GM21786 (cell line): ENCODE measurements around the gene SLC18A3.

Experiments used
- ATAC-seq: cut with Tn5 transposase; IDR thresholded peaks from one replicate; pipeline ENCODE4 v1.9.1; 2021; ENCODE audit not compliant: unreplicated experiment

The SLC18A3 gene

DNA sequence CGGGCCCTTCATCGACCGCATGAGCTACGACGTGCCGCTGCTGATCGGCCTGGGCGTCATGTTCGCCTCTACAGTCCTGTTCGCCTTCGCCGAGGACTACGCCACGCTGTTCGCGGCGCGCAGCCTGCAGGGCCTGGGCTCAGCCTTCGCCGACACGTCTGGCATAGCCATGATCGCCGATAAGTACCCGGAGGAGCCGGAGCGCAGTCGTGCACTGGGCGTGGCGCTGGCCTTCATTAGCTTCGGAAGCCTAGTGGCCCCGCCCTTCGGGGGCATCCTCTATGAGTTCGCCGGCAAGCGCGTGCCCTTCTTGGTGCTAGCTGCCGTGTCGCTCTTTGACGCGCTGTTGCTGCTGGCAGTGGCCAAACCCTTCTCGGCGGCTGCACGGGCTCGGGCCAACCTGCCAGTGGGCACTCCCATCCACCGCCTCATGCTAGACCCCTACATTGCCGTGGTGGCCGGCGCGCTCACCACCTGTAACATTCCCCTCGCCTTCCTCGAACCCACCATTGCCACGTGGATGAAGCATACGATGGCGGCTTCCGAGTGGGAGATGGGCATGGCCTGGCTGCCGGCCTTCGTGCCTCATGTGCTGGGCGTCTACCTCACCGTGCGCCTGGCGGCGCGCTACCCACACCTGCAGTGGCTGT is 1.2 kb downstream of the SLC18A3 start:
- no peak for ATAC-seq

DNA sequence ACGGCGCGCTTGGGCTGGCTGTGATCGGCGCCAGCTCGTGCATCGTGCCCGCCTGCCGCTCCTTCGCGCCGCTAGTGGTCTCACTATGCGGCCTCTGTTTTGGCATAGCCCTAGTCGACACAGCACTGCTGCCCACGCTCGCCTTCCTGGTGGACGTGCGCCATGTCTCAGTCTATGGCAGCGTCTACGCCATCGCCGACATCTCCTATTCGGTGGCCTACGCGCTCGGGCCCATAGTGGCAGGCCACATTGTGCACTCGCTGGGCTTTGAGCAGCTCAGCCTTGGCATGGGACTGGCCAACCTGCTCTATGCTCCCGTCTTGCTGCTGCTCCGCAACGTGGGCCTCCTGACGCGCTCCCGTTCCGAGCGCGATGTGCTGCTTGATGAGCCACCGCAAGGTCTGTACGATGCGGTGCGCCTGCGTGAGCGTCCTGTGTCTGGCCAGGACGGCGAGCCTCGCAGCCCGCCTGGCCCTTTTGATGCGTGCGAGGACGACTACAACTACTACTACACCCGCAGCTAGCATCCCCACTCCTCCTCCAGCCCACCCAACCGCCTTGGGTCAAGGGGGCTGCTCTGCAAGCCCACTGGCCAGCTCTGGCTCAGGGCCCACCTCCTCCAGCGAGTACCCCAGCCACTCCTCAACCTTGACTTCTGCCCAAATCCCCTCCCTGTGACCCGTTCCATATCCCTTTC is 1.9 kb downstream of the SLC18A3 start:
- ATAC-seq = no peak

GRCh38 chr10:49612513-49613164 is 2.5 kb downstream of the SLC18A3 start:
- no peak for ATAC-seq

DNA sequence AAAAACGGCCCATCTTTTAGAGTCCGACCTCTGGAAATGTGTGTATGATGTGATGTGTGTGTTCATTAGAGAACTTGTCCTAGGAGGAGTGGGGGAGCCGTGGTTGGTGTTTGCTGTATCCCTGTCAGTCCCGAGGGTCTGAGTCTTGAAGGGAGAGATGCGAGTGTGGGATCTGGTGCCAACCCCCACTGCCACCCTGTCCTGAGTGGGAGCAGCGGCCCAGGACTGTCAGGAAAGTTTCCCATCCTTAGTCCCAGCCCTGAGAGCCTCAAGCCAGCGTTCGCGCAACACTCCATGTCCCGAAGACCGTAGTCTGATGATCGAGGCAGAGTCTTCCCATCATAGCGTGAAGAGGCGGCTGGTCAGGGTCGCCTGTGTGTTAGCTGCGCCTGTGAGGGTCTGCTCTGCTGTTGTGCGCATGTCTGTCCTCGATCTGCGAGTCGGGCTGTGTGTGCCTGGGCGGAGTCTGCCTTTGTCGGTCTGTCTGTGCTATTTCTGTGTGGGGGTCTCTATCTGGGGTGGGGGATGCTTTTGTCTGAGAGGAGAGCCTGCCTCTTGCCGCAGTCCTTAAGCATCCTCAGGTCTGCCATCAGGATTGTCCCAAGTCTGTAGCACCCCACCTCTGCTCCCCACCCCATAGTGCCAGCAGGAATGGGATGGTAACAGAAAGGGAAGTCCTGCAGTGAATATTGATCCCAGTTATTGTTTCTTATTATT is 3.2 kb downstream of the SLC18A3 start:
- ATAC-seq = no peak

DNA sequence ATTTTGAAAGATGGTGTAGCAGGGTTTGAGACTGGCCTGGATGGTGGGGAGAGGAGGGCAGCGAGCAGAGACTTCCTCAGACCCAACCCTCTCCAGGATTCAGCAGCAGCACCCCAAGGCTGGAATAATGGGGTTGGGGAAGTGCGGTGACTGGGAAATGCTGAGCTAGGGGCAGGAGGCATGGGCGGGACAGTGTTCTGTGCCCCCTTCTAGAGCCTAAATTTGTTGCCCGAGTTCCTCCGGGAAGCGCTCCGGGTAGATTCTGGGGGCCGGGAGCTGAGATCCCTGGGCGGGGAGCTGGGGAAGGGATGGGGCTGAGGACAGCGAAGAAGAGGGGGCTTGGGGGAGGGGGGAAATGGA is 3.8 kb downstream of the SLC18A3 start, which contains the start of gene CHAT:
Gene CHAT (plus strand): TSS at position 156 of the 360 bp plus-strand sequence. CDS start 153 bp downstream, at position 309.
- no peak for ATAC-seq

DNA sequence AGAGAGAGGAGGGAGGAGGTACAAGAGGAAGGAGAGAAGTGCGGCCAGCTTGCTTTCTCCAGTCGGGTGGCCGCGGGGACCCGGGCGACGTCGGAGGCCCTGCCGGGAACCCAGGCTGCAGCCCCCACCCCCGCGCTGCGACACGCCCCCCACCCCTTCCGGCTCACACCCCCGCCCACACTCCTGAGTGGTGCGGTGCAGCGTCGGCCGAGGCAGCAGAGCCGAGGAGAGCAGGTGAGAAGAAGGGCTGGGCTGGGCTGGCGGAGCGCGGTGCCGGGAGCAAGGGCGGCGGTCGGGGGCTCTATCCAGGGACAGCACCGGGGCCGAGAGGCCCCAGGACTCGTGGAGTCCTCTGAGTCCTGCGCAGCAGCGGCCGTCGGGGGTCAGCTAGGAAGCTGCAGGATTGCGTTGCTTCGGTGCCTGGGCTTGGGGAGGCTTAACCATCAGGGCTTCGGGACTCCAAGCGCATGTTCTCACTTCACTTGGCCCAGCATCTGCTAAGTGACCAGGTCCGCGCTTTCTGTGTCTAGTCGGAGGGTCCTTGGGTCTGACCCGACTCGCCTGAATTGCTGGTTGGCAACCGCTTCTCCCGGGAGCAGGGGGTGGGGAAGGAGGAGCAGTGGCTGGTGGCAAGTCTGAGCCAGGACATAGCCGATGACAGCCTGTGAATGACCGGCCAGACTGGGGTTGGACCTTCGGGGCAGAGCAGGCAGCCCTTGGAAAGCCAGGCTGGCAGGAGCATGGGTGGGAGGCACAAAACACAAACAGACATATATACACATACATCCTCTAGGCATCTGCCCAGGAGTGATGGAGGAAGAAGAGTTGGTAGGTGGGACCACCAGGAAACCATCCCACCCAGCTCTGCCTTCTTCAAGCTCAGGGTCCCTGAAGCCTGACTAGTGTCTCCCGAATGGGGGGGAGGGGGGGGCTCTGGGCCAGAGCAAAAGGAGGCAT is 4.4 kb downstream of the SLC18A3 start:
- ATAC-seq = no peak

DNA sequence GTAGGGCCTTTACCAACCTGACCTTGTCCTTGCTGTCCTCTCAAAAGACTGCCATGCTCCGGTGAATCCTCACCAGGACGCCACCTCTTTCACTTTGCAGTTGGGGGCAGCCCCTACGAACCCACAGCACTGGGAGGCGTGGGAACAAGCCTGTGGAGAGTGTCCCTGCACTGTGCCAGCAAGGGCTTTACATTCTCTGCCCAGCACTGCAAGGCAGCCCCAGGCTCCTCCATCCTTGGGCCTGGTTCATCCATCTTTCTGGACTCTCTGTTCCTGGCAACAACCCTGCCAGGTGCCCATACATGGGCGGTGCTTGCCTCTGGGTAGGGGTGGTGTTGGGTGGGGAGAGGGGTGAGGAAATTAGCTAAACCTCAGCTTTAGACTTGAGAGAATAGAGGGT is 5.1 kb downstream of the SLC18A3 start:
- no peak for ATAC-seq

GRCh38 chr10:49615721-49616120 is 5.6 kb downstream of the SLC18A3 start:
- ATAC-seq = no peak

DNA sequence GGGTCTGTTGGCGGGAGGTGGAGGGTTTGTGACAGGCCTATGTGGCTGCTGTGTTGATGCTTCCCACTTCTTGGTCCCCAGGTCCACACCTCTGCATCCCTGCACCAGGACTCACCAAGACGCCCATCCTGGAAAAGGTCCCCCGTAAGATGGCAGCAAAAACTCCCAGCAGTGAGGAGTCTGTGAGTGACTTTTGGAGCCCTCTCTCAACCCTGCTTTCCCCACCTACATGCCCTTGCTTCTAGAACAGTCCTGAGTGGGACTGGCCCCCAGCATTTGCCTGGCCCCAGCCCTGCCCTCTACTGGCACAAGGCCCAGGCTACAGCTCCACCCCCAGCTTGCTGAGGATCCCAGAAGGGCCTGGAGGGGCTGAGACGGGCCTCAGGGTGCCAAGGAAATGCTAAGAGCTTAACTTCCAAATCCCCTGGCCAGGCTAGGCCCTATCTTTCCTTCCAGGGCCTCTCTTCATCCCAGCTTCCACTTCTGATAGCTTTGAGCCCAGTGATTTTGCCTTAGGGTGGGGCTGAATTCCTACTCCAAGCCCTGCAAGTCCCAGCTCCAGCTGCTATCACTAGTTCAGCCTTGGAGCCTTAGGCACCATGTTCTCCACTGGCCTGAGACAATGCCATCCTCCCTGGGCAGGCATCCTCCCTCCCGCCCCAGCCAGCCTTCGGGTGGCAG is 6.5 kb downstream of the SLC18A3 start:
- no peak for ATAC-seq

DNA sequence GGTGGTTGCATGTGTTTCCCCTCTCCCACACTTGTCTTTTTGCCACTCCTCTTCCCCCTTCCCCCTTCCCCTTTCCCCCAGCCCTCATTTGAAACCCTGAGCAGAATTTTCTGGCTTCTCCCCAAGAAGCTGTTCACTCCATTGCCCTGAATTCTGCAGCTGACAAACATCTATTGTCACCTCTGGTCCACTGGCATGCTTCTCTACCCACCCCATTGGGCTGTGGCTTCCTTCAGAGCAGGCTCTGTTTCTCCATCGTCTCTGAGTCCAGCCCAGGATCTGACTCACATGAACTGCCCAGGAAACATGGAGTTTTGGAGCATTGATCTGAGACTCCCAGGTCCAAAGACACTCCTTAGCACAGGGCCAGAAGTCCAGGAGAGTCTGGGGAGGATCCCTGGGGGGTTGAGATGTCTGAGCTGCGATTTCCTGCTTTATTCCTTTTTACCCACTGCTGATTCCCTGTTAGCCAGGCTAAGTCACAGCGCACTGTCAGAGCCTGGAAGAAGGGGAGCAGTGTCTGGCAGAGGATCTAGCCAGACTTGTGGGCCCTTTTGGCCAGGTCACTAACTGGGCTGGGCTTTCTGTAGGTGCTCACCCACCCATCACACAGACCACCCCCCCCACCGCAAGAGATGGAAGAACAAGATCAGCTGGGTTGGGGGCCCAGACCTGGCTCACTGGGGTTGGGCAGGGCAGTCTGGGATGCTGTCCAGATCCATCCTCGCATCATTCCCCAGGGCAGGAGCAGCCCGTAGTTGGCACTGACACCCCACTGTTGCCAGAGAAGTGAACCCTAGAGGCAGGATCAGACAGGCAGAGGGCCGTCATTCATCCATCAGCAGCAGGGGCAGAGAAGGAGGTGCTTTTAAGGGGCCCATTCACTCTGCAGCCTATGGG is 7.3 kb downstream of the SLC18A3 start:
- no peak for ATAC-seq

DNA sequence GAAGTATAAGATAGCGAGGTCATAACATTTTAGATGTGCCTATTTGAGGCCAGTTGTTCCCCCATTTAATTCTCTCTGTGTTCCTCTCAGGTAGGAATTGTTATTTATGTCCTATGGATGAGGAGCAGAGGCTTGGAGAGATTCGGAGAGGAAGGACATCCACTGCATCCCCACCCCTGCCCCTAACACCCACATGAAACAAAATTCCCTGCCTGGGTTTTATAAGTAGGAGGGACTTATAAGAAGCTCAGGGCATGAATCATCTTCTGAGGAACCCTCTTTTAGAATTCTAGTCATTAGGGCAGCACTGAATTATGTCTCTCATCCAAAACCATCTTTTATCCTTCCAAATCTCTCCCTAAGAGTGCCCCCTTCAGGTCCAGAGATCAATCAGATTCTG is 8.7 kb downstream of the SLC18A3 start:
- ATAC-seq = no peak

DNA sequence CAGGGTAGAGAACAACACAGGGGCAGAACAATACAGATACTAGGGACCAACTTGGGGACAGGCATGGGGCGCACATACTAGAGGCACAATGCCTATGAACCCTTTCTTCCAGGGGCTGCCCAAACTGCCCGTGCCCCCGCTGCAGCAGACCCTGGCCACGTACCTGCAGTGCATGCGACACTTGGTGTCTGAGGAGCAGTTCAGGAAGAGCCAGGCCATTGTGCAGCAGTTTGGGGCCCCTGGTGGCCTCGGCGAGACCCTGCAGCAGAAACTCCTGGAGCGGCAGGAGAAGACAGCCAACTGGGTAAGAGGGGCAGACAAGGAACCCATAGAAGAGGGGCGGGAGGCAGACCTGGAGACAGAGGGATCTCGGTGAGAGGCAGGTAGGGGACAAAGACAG is 9.5 kb downstream of the SLC18A3 start:
- ATAC-seq = no peak

DNA sequence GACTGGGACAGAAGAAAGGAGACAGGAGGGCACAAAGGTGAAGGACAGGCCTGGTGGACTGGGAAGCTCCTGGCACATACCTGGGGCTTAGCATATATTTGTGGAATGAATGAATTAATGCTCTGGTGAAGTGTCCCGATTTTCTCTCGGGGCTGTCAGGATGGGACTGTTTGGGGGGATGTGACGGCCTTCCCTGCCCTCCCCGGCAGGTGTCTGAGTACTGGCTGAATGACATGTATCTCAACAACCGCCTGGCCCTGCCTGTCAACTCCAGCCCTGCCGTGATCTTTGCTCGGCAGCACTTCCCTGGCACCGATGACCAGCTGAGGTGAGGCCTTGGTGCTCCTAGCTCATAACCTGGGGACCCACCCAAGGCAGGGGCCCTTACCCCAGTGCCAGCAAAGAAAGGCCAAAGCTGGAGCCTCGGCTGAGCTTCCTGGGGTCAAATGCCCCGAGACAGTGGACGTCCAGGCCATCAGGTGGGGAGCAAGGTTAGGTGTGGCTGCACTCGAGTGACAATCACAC is 10.2 kb downstream of the SLC18A3 start:
- ATAC-seq = no peak

GRCh38 chr10:49620841-49621378 is 10.8 kb downstream of the SLC18A3 start:
- ATAC-seq = no peak

GRCh38 chr10:49621561-49621960 is 11.5 kb downstream of the SLC18A3 start:
- no peak for ATAC-seq

DNA sequence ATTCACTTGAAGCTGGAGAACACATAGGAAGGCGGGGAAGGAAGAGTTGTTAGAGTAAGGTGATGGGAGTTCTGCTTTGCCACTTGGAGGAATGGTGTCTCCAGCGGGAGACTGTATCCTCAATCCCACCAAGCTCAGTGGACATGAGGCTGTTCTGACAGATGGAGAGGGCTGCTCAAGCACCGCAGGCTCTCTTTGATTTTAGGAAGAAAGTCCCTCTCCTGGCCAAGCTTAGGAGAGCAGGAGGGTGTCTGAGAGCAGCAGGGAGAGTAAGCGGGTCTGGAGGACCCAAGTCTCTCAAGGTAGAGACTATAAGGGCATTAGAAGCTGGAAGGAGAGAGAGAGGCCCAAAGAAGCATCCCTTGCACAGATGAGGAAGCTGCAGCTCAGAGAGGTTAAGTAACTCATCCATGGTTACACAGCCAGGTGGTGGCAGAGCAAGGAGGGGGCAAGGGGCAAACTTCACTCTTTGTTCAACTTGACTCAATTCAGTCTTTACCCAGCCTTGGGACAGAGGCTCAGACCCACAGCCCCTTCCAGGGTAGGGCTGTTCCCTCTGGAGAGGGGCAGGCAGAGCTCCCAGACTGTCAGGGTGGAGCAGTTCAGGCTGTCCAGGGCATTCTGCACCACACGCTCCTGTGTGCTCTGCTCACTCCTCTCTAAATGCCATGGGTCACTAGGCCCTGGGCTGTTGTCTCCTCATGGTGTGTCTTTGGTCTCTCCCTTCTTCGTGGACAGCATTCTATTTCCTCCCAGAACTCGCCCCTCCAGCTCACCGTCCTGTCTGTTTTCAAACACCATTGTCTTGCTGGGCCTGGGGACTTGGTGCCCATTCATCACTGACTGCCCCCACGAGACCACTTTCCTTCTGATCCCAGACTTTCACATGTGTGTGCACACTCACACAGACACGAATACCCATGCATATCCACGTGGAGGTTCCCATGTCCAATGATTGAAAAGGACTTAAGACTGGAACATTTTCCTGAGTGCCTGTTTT is 12.6 kb downstream of the SLC18A3 start:
- ATAC-seq = no peak

GRCh38 chr10:49624629-49625028 is 14.5 kb downstream of the SLC18A3 start:
- no peak for ATAC-seq
